ENCODE measurements around the gene GOLGA8O.
"Not testable (repeated sequence)": the region's sequence is repeated elsewhere in the genome, so short reads cannot be mapped to it uniquely, and the experiment has no call there.

- TF ChIP-seq, protein P1, sequence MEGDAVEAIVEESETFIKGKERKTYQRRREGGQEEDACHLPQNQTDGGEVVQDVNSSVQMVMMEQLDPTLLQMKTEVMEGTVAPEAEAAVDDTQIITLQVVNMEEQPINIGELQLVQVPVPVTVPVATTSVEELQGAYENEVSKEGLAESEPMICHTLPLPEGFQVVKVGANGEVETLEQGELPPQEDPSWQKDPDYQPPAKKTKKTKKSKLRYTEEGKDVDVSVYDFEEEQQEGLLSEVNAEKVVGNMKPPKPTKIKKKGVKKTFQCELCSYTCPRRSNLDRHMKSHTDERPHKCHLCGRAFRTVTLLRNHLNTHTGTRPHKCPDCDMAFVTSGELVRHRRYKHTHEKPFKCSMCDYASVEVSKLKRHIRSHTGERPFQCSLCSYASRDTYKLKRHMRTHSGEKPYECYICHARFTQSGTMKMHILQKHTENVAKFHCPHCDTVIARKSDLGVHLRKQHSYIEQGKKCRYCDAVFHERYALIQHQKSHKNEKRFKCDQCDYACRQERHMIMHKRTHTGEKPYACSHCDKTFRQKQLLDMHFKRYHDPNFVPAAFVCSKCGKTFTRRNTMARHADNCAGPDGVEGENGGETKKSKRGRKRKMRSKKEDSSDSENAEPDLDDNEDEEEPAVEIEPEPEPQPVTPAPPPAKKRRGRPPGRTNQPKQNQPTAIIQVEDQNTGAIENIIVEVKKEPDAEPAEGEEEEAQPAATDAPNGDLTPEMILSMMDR (IDR thresholded peaks at IDR 0.05) = not testable (repeated sequence)
- TF ChIP-seq POLR2A, EP300, POLR2AphosphoS5 (IDR thresholded peaks at IDR 0.05): not testable (repeated sequence)
These were observed 27.9 kb upstream of the GOLGA8O start for GRCh38 chr15:32483377-32483776.
